ENCODE data around the gene RPUSD1.

DNA sequence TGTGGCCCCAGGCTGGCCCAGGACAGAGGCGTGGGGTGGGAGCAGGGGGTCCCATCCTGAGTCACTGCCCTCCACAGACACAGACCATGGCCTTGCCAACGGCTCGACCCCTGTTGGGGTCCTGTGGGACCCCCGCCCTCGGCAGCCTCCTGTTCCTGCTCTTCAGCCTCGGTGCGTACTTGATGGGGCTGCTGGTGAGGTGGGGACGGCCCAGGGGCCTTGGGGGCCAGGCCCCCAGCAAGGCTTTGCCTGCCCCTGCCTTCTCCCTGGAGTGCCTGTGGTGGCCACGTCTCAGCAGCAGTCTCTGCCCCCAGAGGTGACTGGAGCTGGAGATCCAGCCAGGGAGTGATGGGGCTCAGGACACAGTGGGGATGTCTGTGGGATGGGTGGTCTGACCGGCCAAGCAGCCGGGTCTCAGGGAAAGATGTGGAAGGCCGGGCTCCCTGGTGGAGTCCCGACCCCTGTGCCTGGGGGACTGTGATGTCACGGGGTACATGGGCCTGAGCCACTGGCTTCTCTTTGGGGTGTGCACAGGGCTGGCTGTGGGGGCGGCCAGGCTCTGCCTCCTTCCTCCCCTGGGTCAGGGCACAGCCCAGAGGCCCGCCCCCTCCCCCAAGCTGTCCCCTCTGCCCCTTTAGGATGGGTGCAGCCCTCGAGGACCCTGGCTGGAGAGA, 25.4 kb downstream of the RPUSD1 start:
- TF ChIP-seq, protein P1, sequence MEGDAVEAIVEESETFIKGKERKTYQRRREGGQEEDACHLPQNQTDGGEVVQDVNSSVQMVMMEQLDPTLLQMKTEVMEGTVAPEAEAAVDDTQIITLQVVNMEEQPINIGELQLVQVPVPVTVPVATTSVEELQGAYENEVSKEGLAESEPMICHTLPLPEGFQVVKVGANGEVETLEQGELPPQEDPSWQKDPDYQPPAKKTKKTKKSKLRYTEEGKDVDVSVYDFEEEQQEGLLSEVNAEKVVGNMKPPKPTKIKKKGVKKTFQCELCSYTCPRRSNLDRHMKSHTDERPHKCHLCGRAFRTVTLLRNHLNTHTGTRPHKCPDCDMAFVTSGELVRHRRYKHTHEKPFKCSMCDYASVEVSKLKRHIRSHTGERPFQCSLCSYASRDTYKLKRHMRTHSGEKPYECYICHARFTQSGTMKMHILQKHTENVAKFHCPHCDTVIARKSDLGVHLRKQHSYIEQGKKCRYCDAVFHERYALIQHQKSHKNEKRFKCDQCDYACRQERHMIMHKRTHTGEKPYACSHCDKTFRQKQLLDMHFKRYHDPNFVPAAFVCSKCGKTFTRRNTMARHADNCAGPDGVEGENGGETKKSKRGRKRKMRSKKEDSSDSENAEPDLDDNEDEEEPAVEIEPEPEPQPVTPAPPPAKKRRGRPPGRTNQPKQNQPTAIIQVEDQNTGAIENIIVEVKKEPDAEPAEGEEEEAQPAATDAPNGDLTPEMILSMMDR (IDR thresholded peaks at IDR 0.05), result no peak
- TF ChIP-seq POLR2A (IDR thresholded peaks at IDR 0.05), result no peak

Data from uterus (tissue), 2 donors.